ENCODE measurements around the gene SH2D5. TPM values are rescaled to one million over a fixed set of nuclear protein-coding genes. Genes with fewer than 3 reads are reported as not detected.
"Not testable (repeated sequence)": the region's sequence is repeated elsewhere in the genome, so short reads cannot be mapped to it uniquely, and the experiment has no call there.

SH2D5 gene
- total and polyA plus RNA-seq, 2 donors, result 0.14 to 1.4 TPM

GRCh38 chr1:20719261-20719660, 13.2 kb downstream of the SH2D5 start:
- 89% methylated on average over 8 of the region's 8 CpGs for WGBS
- H3K4me3 ChIP-seq (ENCODE audit: low read length in 2 of 2), result no peak overlapping the region
- H3K4me1 ChIP-seq (ENCODE audit: control insufficient read depth in 2 of 2, insufficient read depth in 2 of 2, low read length in 2 of 2), result peaks cover 4% of the 10 kb centered on the region in 2 donors
- no peaks in the 10 kb centered on the region for H3K36me3 ChIP-seq (ENCODE audit: control insufficient read depth in 2 of 2, insufficient read depth in 2 of 2, low read length in 1 of 2)
- peaks cover 15 to 57% of the 10 kb centered on the region in 2 donors for H3K27me3 ChIP-seq (ENCODE audit: control insufficient read depth in 2 of 2, insufficient read depth in 1 of 2, low read length in 1 of 2)
- no peaks in the 10 kb centered on the region for H3K9me3 ChIP-seq (ENCODE audit: control insufficient read depth in 2 of 2, insufficient read depth in 1 of 2, low read length in 1 of 2)
- no peak for DNase-seq (ENCODE audit: low read depth in 6 of 9, low spot score in 9 of 9)
- H3K27ac ChIP-seq (ENCODE audit: low read depth in 1 of 2, low read length in 1 of 2), result no peak overlapping the region

GRCh38 chr1:20718343-20718882, 14.1 kb downstream of the SH2D5 start:
- peaks cover 15 to 57% of the 10 kb centered on the region in 2 donors for H3K27me3 ChIP-seq (ENCODE audit: control insufficient read depth in 2 of 2, insufficient read depth in 1 of 2, low read length in 1 of 2)
- not testable (repeated sequence) for H3K36me3 ChIP-seq (ENCODE audit: control insufficient read depth in 2 of 2, insufficient read depth in 2 of 2, low read length in 1 of 2); H3K4me1 ChIP-seq (ENCODE audit: control insufficient read depth in 2 of 2, insufficient read depth in 2 of 2, low read length in 2 of 2); DNase-seq (ENCODE audit: low read depth in 6 of 9, low spot score in 9 of 9); H3K9me3 ChIP-seq (ENCODE audit: control insufficient read depth in 2 of 2, insufficient read depth in 1 of 2, low read length in 1 of 2); H3K27ac ChIP-seq (ENCODE audit: low read depth in 1 of 2, low read length in 1 of 2)
- WGBS, result 71% methylated on average over 17 of the region's 17 CpGs
- H3K4me3 ChIP-seq (ENCODE audit: low read length in 2 of 2), result peak overlapping the region in 1 of 2 donors; percentile 48

- 4% methylated on average over 112 of the region's 112 CpGs for WGBS
Observed at GRCh38 chr1:20717452-20718342, 14.8 kb downstream of the SH2D5 start, which contains the start of gene KIF17. Gene KIF17, minus strand, starts transcription at chr1:20718007. Its CDS starts 301 bp downstream, at chr1:20717706.

GRCh38 chr1:20716232-20716631, 16.3 kb downstream of the SH2D5 start:
- no peak for DNase-seq (ENCODE audit: low read depth in 6 of 9, low spot score in 9 of 9)
- no peak overlapping the region for H3K4me3 ChIP-seq (ENCODE audit: low read length in 2 of 2)

More at GRCh38 chr1:20717452-20718342, 14.8 kb downstream of the SH2D5 start, which contains the start of gene KIF17:
- no peak within 1 kb of the TSS for H3K27ac ChIP-seq (ENCODE audit: low read depth in 1 of 2, low read length in 1 of 2)
- peaks cover 4% of the 10 kb centered on the region in 2 donors for H3K4me1 ChIP-seq (ENCODE audit: control insufficient read depth in 2 of 2, insufficient read depth in 2 of 2, low read length in 2 of 2)
- peaks cover 15 to 57% of the 10 kb centered on the region in 2 donors for H3K27me3 ChIP-seq (ENCODE audit: control insufficient read depth in 2 of 2, insufficient read depth in 1 of 2, low read length in 1 of 2)
- peak in 6 of 9 donors; percentile 33 to 65 (median 52) for DNase-seq (ENCODE audit: low read depth in 6 of 9, low spot score in 9 of 9)
- H3K36me3 ChIP-seq (ENCODE audit: control insufficient read depth in 2 of 2, insufficient read depth in 2 of 2, low read length in 1 of 2), result no peaks in the 10 kb centered on the region
- peak within 1 kb of the TSS in 1 of 2 donors; percentile 48 for H3K4me3 ChIP-seq (ENCODE audit: low read length in 2 of 2)
- no peaks in the 10 kb centered on the region for H3K9me3 ChIP-seq (ENCODE audit: control insufficient read depth in 2 of 2, insufficient read depth in 1 of 2, low read length in 1 of 2)

GRCh38 chr1:20715406-20715805, 17.1 kb downstream of the SH2D5 start:
- 91% methylated on average over 15 of the region's 15 CpGs for WGBS
- Histone ChIP-seq H3K9me3 (ENCODE audit: control insufficient read depth in 2 of 2, insufficient read depth in 1 of 2, low read length in 1 of 2) (no peaks in the 10 kb centered on the region), H3K27me3 (ENCODE audit: control insufficient read depth in 2 of 2, insufficient read depth in 1 of 2, low read length in 1 of 2) (peaks cover 15 to 51% of the 10 kb centered on the region in 2 donors), H3K4me3 (ENCODE audit: low read length in 2 of 2) (no peak overlapping the region), H3K36me3 (ENCODE audit: control insufficient read depth in 2 of 2, insufficient read depth in 2 of 2, low read length in 1 of 2) (no peaks in the 10 kb centered on the region), H3K27ac (ENCODE audit: low read depth in 1 of 2, low read length in 1 of 2) (no peak overlapping the region), H3K4me1 (ENCODE audit: control insufficient read depth in 2 of 2, insufficient read depth in 2 of 2, low read length in 2 of 2) (peaks cover 4% of the 10 kb centered on the region in 2 donors)
- no peak for DNase-seq (ENCODE audit: low read depth in 6 of 9, low spot score in 9 of 9)

More at GRCh38 chr1:20716232-20716631, 16.3 kb downstream of the SH2D5 start:
- no peaks in the 10 kb centered on the region for H3K9me3 ChIP-seq (ENCODE audit: control insufficient read depth in 2 of 2, insufficient read depth in 1 of 2, low read length in 1 of 2)
- H3K27me3 ChIP-seq (ENCODE audit: control insufficient read depth in 2 of 2, insufficient read depth in 1 of 2, low read length in 1 of 2), result peaks cover 15 to 56% of the 10 kb centered on the region in 2 donors
- no peaks in the 10 kb centered on the region for H3K36me3 ChIP-seq (ENCODE audit: control insufficient read depth in 2 of 2, insufficient read depth in 2 of 2, low read length in 1 of 2)
- WGBS, result 88% methylated on average over 13 of the region's 13 CpGs
- peaks cover 4% of the 10 kb centered on the region in 2 donors for H3K4me1 ChIP-seq (ENCODE audit: control insufficient read depth in 2 of 2, insufficient read depth in 2 of 2, low read length in 2 of 2)
- no peak overlapping the region for H3K27ac ChIP-seq (ENCODE audit: low read depth in 1 of 2, low read length in 1 of 2)

DNA sequence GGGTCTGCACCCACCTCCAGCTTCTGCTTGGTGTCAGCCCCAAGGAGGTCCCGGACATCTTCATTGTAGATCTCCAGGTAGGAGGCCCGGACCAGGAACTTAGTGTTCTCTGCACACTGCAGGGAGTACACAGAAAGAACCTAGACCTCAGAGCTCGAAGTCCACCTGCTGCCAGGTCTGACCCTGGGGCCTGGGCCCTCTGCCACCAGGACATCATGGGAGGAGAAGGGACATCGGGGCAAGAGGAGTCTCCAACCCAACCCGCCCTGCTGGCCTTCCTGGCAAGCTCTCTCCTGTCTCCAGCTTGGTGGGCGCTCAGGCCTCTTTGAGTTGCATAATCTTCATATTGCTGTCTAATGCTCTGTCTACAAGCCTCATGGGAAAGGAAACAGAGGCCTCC, 19.1 kb downstream of the SH2D5 start:
- Histone ChIP-seq H3K27ac (ENCODE audit: low read depth in 1 of 2, low read length in 1 of 2) (no peak overlapping the region), H3K4me3 (ENCODE audit: low read length in 2 of 2) (no peak overlapping the region), H3K9me3 (ENCODE audit: control insufficient read depth in 2 of 2, insufficient read depth in 1 of 2, low read length in 1 of 2) (no peaks in the 10 kb centered on the region), H3K4me1 (ENCODE audit: control insufficient read depth in 2 of 2, insufficient read depth in 2 of 2, low read length in 2 of 2) (peaks cover 4% of the 10 kb centered on the region in 2 donors), H3K27me3 (ENCODE audit: control insufficient read depth in 2 of 2, insufficient read depth in 1 of 2, low read length in 1 of 2) (peaks cover 15 to 31% of the 10 kb centered on the region in 2 donors), H3K36me3 (ENCODE audit: control insufficient read depth in 2 of 2, insufficient read depth in 2 of 2, low read length in 1 of 2) (no peaks in the 10 kb centered on the region)
- DNase-seq (ENCODE audit: low read depth in 6 of 9, low spot score in 9 of 9), result no peak
- 95% methylated on average over 6 of the region's 6 CpGs for WGBS

GRCh38 chr1:20712215-20712577, 20.3 kb downstream of the SH2D5 start:
- H3K4me3 ChIP-seq (ENCODE audit: low read length in 2 of 2), result no peak overlapping the region
- peaks cover 7 to 21% of the 10 kb centered on the region in 2 donors for H3K27me3 ChIP-seq (ENCODE audit: control insufficient read depth in 2 of 2, insufficient read depth in 1 of 2, low read length in 1 of 2)
- H3K27ac ChIP-seq (ENCODE audit: low read depth in 1 of 2, low read length in 1 of 2), result no peak overlapping the region
- H3K4me1 ChIP-seq (ENCODE audit: control insufficient read depth in 2 of 2, insufficient read depth in 2 of 2, low read length in 2 of 2), result no peaks in the 10 kb centered on the region
- WGBS, result 90% methylated on average over 6 of the region's 6 CpGs
- DNase-seq (ENCODE audit: low read depth in 6 of 9, low spot score in 9 of 9), result no peak
- peaks cover 0 to 3% of the 10 kb centered on the region in 2 donors for H3K9me3 ChIP-seq (ENCODE audit: control insufficient read depth in 2 of 2, insufficient read depth in 1 of 2, low read length in 1 of 2)
- H3K36me3 ChIP-seq (ENCODE audit: control insufficient read depth in 2 of 2, insufficient read depth in 2 of 2, low read length in 1 of 2), result no peaks in the 10 kb centered on the region

DNA sequence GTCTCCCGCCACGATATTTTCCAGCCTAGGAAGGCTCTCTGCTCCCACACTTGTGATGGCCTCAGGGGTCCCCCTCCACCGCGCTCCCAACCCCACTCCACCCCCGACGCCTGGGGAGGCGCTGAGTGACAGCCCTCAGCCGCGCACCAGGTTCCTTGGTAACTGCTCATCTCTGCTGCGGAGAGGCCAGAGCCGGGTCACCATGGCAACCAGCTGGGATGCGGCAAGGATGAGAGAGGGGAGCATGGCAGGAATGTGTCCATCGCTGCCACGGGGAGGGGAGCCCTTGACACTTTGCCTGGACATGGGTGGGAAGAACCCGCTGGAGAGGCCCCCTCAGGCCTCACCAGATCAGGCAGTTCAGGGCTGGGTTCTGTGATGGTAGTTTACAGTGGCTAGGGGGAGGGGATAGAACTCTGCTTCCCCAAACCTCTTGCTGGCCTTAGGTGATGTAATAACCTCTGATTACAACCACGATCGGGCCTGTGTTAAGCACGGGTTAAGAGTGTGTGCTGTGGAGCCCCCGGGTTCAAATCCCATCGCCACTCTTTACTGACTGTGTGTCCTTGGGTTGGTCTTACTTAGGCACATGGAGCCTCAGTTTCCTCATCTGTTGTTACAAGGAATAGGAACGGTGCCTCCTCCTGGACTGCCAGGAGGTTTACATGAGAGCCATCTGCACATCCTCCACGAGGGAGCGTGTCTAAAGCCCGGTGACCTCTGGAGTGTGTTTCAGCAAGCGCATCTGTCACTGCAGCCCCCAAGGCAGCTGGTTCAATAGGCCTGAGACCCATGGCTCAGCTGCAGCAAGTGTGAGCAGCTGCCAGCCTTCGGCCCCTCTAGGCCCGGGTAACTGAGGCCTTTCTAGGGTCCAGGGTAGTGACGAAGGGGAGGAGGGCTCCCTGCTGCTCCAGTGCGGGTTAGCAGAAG, 21.0 kb downstream of the SH2D5 start:
- H3K36me3 ChIP-seq (ENCODE audit: control insufficient read depth in 2 of 2, insufficient read depth in 2 of 2, low read length in 1 of 2), result no peaks in the 10 kb centered on the region
- no peak overlapping the region for H3K4me3 ChIP-seq (ENCODE audit: low read length in 2 of 2)
- H3K9me3 ChIP-seq (ENCODE audit: control insufficient read depth in 2 of 2, insufficient read depth in 1 of 2, low read length in 1 of 2), result peaks cover 0 to 3% of the 10 kb centered on the region in 2 donors
- DNase-seq (ENCODE audit: low read depth in 6 of 9, low spot score in 9 of 9), result no peak
- H3K27ac ChIP-seq (ENCODE audit: low read depth in 1 of 2, low read length in 1 of 2), result no peak overlapping the region
- H3K4me1 ChIP-seq (ENCODE audit: control insufficient read depth in 2 of 2, insufficient read depth in 2 of 2, low read length in 2 of 2), result no peaks in the 10 kb centered on the region
- H3K27me3 ChIP-seq (ENCODE audit: control insufficient read depth in 2 of 2, insufficient read depth in 1 of 2, low read length in 1 of 2), result peaks cover 4 to 15% of the 10 kb centered on the region in 2 donors
- WGBS, result 93% methylated on average over 29 of the region's 29 CpGs
